Measurements from ENCODE around the gene SLC38A8. TPM values are rescaled to one million over a fixed set of nuclear protein-coding genes. Genes with fewer than 3 reads are reported as not detected.
A peak's percentile ranks its signal among the peaks of the same experiment; 100 is the strongest.

Gene SLC38A8
- polyA plus RNA-seq, 2 of the 4 experiments (the other 2 are of a cell fraction) = not detected

DNA sequence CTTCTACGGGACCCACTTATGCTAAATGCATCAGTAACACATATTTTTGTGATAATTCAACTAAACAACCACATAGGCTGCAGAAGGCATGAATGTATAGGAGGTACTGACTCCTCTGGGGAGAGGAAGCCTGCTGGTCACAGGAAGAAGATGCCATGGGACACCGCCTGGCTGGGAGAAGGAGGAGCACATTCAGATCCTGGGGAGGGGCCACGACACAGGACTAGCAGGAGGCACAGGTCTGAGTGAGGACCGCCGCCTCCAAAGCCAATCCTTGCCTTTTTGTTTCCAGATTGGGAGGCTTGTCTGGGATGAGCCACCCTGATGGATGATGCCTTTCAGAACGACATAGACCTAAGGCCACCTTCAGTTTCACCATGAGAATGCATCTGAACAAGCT lies 39.5 kb upstream of the SLC38A8 start:
- Histone ChIP-seq H3K4me2 (no peak overlapping the region), H3K9me3 (no peaks in the 10 kb centered on the region), H3K4me1 (no peaks in the 10 kb centered on the region), H3K27ac (no peak overlapping the region), H3K4me3 (no peak overlapping the region)
- POLR2A ChIA-PET = interaction anchor here (0.6 kb wide), 1 partner anchor 74 kb away, joined by 3 read pairs; no protein-coding TSS in a partner anchor
- 91% methylated on average over 6 of the region's 6 CpGs for WGBS (ENCODE audit: missing lambda C conversion rate)
- ATAC-seq (peak in 1 of 2 experiments; percentile 44; a peak in 3 of 6 replicates), DNase-seq (ENCODE audit: low read depth in 1 of 2, low spot score in 1 of 2) (no peak), FAIRE-seq (no peak)
- CTCF ChIA-PET = interaction anchor here (1.1 to 5.5 kb wide), 7 partner anchors 11 to 402 kb away, joined by 3 to 48 read pairs (median 4); partner anchors contain the start of genes MBTPS1, OSGIN1 and TAF1C
- TF ChIP-seq HEYL (CRISPR knock-in tag; IDR thresholded peaks at IDR 0.05) (no peak), CBX8 (IDR thresholded peaks at IDR 0.05) (no peak), POLR2A (IDR thresholded peaks at IDR 0.05; ENCODE audit: low read length) (no peak), NFE2L2 (conservative IDR thresholded peaks at IDR 0.05; ENCODE audit: low read length) (no peak)
- TF ChIP-seq, protein P1, sequence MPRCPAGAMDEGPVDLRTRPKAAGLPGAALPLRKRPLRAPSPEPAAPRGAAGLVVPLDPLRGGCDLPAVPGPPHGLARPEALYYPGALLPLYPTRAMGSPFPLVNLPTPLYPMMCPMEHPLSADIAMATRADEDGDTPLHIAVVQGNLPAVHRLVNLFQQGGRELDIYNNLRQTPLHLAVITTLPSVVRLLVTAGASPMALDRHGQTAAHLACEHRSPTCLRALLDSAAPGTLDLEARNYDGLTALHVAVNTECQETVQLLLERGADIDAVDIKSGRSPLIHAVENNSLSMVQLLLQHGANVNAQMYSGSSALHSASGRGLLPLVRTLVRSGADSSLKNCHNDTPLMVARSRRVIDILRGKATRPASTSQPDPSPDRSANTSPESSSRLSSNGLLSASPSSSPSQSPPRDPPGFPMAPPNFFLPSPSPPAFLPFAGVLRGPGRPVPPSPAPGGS (IDR thresholded peaks at IDR 0.05) = no peak
- TF ChIP-seq, protein P2, sequence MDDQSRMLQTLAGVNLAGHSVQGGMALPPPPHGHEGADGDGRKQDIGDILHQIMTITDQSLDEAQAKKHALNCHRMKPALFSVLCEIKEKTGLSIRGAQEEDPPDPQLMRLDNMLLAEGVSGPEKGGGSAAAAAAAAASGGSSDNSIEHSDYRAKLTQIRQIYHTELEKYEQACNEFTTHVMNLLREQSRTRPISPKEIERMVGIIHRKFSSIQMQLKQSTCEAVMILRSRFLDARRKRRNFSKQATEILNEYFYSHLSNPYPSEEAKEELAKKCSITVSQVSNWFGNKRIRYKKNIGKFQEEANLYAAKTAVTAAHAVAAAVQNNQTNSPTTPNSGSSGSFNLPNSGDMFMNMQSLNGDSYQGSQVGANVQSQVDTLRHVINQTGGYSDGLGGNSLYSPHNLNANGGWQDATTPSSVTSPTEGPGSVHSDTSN (IDR thresholded peaks at IDR 0.05) = no peak

DNA sequence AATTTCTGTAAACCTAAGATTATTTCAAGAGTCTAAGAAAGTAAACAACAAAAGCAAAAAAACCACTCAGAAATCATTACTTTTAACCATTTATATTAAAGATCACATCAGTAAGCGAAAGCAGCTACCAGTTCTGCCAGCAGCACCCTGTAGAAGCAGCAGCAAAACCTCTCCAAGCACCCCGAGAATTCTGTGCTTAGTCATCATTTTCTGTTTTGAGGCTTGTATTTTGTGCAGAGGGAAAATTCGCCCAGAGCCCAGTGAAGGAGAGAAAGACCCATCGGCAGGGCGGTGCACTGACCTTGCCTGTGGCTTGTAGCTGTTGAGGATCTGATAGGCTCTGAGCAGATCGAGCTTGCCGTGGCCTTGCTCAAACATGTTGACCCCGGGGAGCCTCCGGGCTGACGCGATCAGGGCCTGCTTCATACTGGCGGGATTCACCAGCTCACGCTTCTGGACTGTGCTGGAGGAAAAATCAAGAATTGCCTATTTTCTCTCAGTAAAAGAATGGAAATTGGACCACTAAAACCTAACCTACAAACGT lies 38.9 kb upstream of the SLC38A8 start:
- Histone ChIP-seq H3K4me1 (no peaks in the 10 kb centered on the region), H3K9me3 (no peaks in the 10 kb centered on the region), H3K4me3 (no peak overlapping the region), H3K4me2 (no peak overlapping the region), H3K27ac (no peak overlapping the region)
- ATAC-seq (no peak), DNase-seq (ENCODE audit: low read depth in 1 of 2, low spot score in 1 of 2) (no peak), FAIRE-seq (no peak)
- TF ChIP-seq ZFP36 (IDR thresholded peaks at IDR 0.05; ENCODE audit: borderline replicate concordance, partially characterized antibody) (no peak), MAFK (IDR thresholded peaks at IDR 0.05; ENCODE audit: partially characterized antibody) (peak; percentile 85)
- ChIA-PET POLR2A (interaction anchor here (0.6 kb wide), 1 partner anchor 75 kb away, joined by 3 read pairs; no protein-coding TSS in a partner anchor), CTCF (interaction anchor here (0.6 to 5.5 kb wide), 7 partner anchors 11 to 403 kb away, joined by 3 to 48 read pairs (median 4); partner anchors contain the start of gene TAF1C)
- 86% methylated on average over 14 of the region's 14 CpGs for WGBS (ENCODE audit: missing lambda C conversion rate)

DNA sequence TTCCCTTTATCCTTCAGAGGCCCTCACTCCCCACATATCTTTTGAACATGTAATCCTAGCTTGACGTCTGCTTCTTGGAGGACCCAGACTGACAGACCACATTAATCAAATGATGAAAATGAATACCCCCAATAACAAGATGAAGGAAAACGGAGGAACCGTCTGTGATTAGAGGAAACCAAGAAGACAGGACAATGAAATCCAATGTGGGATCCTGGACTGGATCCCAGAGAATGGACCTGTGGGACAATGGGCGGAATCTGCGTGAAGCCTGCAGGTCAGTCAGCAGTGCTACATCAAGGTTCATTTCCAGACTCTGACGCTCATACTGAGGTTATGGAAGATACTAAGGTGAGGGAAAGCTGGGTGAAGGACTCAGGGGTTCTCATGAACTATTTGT lies 38.2 kb upstream of the SLC38A8 start:
- FAIRE-seq (no peak), DNase-seq (ENCODE audit: low read depth in 1 of 2, low spot score in 1 of 2) (no peak), ATAC-seq (no peak)
- Histone ChIP-seq H3K4me1 (no peaks in the 10 kb centered on the region), H3K9me3 (no peaks in the 10 kb centered on the region), H3K27ac (no peak overlapping the region), H3K4me3 (no peak overlapping the region), H3K4me2 (no peak overlapping the region)
- POLR2A ChIA-PET = no interaction called here
- TF ChIP-seq EHMT2 (IDR thresholded peaks at IDR 0.05; ENCODE audit: low read depth) = no peak
- 93% methylated on average over 6 of the region's 6 CpGs for WGBS (ENCODE audit: missing lambda C conversion rate)
- CTCF ChIA-PET = interaction anchor here (0.6 to 5.5 kb wide), 6 partner anchors 8 to 404 kb away, joined by 3 to 48 read pairs (median 6); partner anchors contain the start of gene TAF1C

DNA sequence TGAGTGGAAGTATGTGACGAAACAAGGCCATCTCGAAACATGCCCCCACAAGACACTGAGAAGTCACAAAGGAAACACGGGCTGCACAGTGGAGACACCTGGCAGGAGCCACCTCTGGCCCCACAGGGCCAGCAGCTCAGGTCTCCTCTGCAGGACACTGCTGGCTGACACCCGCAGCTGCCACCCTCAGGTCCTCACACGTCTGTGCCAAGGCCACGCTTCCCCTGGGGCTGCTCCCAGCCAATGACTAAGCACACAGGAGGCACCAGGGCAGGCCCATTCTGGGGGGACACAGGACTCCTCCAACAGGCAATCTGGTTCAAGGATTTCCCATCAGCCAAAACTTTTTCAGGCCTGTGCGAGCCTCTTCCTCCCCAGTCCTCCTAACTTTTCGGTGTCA lies 37.8 kb upstream of the SLC38A8 start:
- Histone ChIP-seq H3K9me3 (no peaks in the 10 kb centered on the region), H3K4me1 (no peaks in the 10 kb centered on the region), H3K4me3 (no peak overlapping the region), H3K4me2 (no peak overlapping the region), H3K27ac (no peak overlapping the region)
- no peak for FAIRE-seq
- ATAC-seq = no peak
- ChIA-PET POLR2A (no interaction called here), CTCF (interaction anchor here (0.7 to 5.5 kb wide), 6 partner anchors 8 to 404 kb away, joined by 3 to 48 read pairs (median 4); partner anchors contain the start of gene TAF1C)
- TF ChIP-seq, protein P1 (IDR thresholded peaks at IDR 0.05) = no peak
- no peak for TF ChIP-seq MAZ (IDR thresholded peaks at IDR 0.05; ENCODE audit: borderline replicate concordance, low read depth, low read length)
- no peak for TF ChIP-seq EHMT2 (IDR thresholded peaks at IDR 0.05; ENCODE audit: low read depth)
- TF ChIP-seq RFX5 (IDR thresholded peaks at IDR 0.05) = no peak
- TF ChIP-seq SMC3 (IDR thresholded peaks at IDR 0.05) = no peak
- TF ChIP-seq ESRRA (IDR thresholded peaks at IDR 0.05; ENCODE audit: borderline replicate concordance, low read length) = no peak
- no peak for TF ChIP-seq KDM1A (IDR thresholded peaks at IDR 0.05; ENCODE audit: low read depth)
- no peak for TF ChIP-seq CBX8 (IDR thresholded peaks at IDR 0.05)
- TF ChIP-seq HDAC2 (IDR thresholded peaks at IDR 0.05) = no peak
- TF ChIP-seq, protein P3, sequence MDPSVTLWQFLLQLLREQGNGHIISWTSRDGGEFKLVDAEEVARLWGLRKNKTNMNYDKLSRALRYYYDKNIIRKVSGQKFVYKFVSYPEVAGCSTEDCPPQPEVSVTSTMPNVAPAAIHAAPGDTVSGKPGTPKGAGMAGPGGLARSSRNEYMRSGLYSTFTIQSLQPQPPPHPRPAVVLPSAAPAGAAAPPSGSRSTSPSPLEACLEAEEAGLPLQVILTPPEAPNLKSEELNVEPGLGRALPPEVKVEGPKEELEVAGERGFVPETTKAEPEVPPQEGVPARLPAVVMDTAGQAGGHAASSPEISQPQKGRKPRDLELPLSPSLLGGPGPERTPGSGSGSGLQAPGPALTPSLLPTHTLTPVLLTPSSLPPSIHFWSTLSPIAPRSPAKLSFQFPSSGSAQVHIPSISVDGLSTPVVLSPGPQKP (IDR thresholded peaks at IDR 0.05; ENCODE audit: low read depth, low read length) = no peak
- no peak for TF ChIP-seq KDM5A (IDR thresholded peaks at IDR 0.05)
- TF ChIP-seq, protein P4, sequence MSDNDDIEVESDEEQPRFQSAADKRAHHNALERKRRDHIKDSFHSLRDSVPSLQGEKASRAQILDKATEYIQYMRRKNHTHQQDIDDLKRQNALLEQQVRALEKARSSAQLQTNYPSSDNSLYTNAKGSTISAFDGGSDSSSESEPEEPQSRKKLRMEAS (IDR thresholded peaks at IDR 0.05) = no peak
- TF ChIP-seq CHD2 (IDR thresholded peaks at IDR 0.05; ENCODE audit: low read length, partially characterized antibody) = no peak
- TF ChIP-seq FOXS1 (CRISPR knock-in tag; IDR thresholded peaks at IDR 0.05) = no peak
- no peak for TF ChIP-seq FOSL2 (IDR thresholded peaks at IDR 0.05)
- no peak for TF ChIP-seq FOSL2 (CRISPR knock-in tag; IDR thresholded peaks at IDR 0.05)
- no peak for TF ChIP-seq JUNB (IDR thresholded peaks at IDR 0.05)
- TF ChIP-seq HOXB5 (CRISPR knock-in tag; IDR thresholded peaks at IDR 0.05) = no peak
- TF ChIP-seq NR3C1 (IDR thresholded peaks at IDR 0.05) = no peak
- DNase-seq (ENCODE audit: low read depth in 1 of 2, low spot score in 1 of 2) = no peak
- 91% methylated on average over 8 of the region's 8 CpGs for WGBS (ENCODE audit: missing lambda C conversion rate)
